HUES6 (cell line): ENCODE results near the gene ZFAND3.

ENCODE experiments used
- H3K27ac ChIP-seq: 2 replicates; pipeline ENCODE4 v1.7.0; 2013; ENCODE audit warnings: low read depth, mild to moderate bottlenecking, low read length, inconsistent platforms
- H3K27me3 ChIP-seq: 2 replicates; pipeline ENCODE4 v1.6.1; 2013; ENCODE audit warnings: low read length; ENCODE audit not compliant: control insufficient read depth, insufficient read depth
- H3K36me3 ChIP-seq: 2 replicates; pipeline ENCODE4 v1.6.1; 2013; ENCODE audit warnings: low read length; ENCODE audit not compliant: control insufficient read depth, insufficient read depth
- H3K4me1 ChIP-seq: 2 replicates; pipeline ENCODE4 v1.6.1; 2013; ENCODE audit warnings: low read length; ENCODE audit not compliant: control insufficient read depth, insufficient read depth
- H3K4me3 ChIP-seq: 2 replicates; pipeline ENCODE4 v1.5.1; 2013; ENCODE audit warnings: low read depth, low read length
- H3K9ac ChIP-seq: one replicate; pipeline ENCODE4 v1.6.1; 2013; ENCODE audit warnings: mild to moderate bottlenecking, low read length
- H3K9me3 ChIP-seq: 2 replicates; pipeline ENCODE4 v1.6.1; 2013; ENCODE audit warnings: low read depth, low read length; ENCODE audit not compliant: control insufficient read depth, insufficient read depth

The ZFAND3 gene

DNA sequence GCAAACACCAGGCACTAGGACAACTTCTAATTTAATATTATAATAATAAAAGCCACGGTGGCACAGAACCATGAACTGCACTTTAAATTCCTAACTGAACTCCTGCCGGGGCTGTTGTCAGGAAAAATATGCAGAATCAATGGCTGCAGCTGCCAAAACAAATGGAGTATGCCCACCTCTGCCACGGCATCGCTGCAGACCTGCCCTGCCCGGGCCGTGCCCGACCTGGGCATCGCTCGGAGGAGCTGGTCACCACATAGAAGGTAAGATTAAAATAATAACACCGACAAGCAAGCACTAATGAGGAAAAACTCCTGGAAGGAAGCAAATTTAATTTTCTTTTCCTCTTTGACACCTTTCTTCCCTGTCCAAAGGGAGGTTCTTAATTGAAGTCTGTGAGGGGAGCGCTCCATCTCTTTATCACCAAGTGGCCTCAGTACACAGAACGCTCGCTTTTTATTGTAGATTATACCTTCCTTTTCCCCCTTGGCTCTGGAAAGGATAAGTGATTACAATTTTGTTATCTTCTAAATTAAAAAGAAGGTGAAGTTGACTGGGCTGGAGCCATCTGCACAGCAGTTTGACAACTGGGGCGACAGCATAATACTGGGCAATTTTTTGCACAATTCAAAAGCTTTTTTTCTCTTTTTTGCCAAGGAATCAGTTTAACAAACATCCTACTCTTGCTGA, 351.3 kb downstream of the ZFAND3 start:
- Histone ChIP-seq H3K9ac (no peak overlapping the region), H3K4me1 (peaks cover 22% of the 10 kb centered on the region), H3K9me3 (no peaks in the 10 kb centered on the region), H3K27ac (no peak overlapping the region), H3K36me3 (no peaks in the 10 kb centered on the region), H3K27me3 (no peaks in the 10 kb centered on the region), H3K4me3 (no peak overlapping the region)

GRCh38 chr6:38171997-38172738, 352.6 kb downstream of the ZFAND3 start:
- Histone ChIP-seq H3K9me3 (no peaks in the 10 kb centered on the region), H3K27ac (no peak overlapping the region), H3K4me3 (no peak overlapping the region), H3K9ac (no peak overlapping the region), H3K4me1 (peaks cover 28% of the 10 kb centered on the region), H3K27me3 (no peaks in the 10 kb centered on the region), H3K36me3 (no peaks in the 10 kb centered on the region)

GRCh38 chr6:38172739-38173410, 353.3 kb downstream of the ZFAND3 start:
- Histone ChIP-seq H3K4me1 (peaks cover 31% of the 10 kb centered on the region), H3K9me3 (no peaks in the 10 kb centered on the region), H3K27ac (no peak overlapping the region), H3K36me3 (no peaks in the 10 kb centered on the region), H3K9ac (no peak overlapping the region), H3K27me3 (no peaks in the 10 kb centered on the region), H3K4me3 (no peak overlapping the region)

- Histone ChIP-seq H3K4me1 (peaks cover 31% of the 10 kb centered on the region), H3K4me3 (no peak overlapping the region), H3K9ac (no peak overlapping the region), H3K27me3 (no peaks in the 10 kb centered on the region), H3K9me3 (no peaks in the 10 kb centered on the region), H3K27ac (no peak overlapping the region), H3K36me3 (no peaks in the 10 kb centered on the region)
Observed at GRCh38 chr6:38173909-38174308, 354.4 kb downstream of the ZFAND3 start.

DNA sequence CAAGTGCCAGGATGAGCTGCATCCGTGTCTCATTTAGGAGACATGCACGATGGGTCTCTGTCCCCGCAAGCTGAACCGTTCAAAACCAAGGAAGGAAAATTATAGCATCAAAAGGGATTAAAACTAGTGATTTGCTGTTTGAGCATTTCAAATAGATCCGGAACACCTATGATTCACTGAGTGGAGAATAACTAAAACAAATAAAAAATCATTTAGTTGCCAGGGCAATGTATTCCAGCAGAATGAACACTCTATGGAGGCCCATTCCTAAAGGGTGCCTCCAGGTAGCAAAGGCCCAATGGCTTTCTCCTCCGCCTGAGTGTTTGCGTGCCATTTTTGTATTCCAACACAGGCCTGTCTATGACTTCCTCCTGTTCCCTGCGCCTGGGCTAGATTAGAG, 354.8 kb downstream of the ZFAND3 start:
- Histone ChIP-seq H3K4me3 (no peak overlapping the region), H3K27me3 (no peaks in the 10 kb centered on the region), H3K9ac (no peak overlapping the region), H3K4me1 (peaks cover 28% of the 10 kb centered on the region), H3K27ac (no peak overlapping the region), H3K36me3 (no peaks in the 10 kb centered on the region), H3K9me3 (no peaks in the 10 kb centered on the region)

DNA sequence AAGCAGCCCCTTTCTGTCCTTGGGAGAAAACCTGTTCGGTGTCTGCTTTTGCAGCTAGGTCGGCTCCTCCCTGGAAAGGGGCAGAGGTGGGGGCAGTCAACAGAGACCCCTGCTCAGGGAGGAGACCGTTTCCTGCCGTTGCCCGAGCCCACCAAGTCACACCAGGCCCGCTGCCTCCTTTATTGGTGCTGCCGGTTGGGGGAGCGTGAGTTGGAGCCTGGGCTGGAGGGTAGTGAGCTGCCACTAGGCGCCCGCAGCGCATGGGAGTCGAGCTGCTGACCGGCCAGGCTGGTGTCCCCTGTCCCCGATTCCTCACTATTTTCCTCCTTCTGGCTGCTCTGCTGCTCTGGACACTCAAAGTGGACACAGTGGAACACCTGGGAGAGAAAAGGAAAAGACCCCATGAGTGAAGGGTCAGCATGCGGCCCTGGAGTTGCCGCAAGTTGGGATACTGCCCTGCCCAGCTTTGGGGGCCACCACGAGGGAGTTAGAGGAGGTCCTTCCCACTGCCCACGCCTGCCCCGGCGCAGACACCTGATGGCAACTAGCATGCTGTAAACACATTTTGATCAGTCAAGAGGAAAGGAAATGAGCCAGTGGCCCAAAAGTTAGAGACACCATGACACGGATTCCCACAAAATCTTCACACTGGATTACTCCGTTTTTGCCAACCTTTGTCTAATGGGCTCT, 355.4 kb downstream of the ZFAND3 start:
- H3K27ac ChIP-seq = no peak overlapping the region
- H3K4me1 ChIP-seq = peaks cover 24% of the 10 kb centered on the region
- H3K4me3 ChIP-seq = no peak overlapping the region
- no peak overlapping the region for H3K9ac ChIP-seq
- H3K36me3 ChIP-seq = no peaks in the 10 kb centered on the region
- no peaks in the 10 kb centered on the region for H3K9me3 ChIP-seq
- no peaks in the 10 kb centered on the region for H3K27me3 ChIP-seq

- Histone ChIP-seq H3K27ac (no peak overlapping the region), H3K4me1 (peaks cover 16% of the 10 kb centered on the region; the same call in 1 of the 2 replicates), H3K36me3 (no peaks in the 10 kb centered on the region), H3K9ac (no peak overlapping the region), H3K4me3 (no peak overlapping the region), H3K27me3 (no peaks in the 10 kb centered on the region), H3K9me3 (no peaks in the 10 kb centered on the region)
Observed at GRCh38 chr6:38175786-38176185, 356.3 kb downstream of the ZFAND3 start.

DNA sequence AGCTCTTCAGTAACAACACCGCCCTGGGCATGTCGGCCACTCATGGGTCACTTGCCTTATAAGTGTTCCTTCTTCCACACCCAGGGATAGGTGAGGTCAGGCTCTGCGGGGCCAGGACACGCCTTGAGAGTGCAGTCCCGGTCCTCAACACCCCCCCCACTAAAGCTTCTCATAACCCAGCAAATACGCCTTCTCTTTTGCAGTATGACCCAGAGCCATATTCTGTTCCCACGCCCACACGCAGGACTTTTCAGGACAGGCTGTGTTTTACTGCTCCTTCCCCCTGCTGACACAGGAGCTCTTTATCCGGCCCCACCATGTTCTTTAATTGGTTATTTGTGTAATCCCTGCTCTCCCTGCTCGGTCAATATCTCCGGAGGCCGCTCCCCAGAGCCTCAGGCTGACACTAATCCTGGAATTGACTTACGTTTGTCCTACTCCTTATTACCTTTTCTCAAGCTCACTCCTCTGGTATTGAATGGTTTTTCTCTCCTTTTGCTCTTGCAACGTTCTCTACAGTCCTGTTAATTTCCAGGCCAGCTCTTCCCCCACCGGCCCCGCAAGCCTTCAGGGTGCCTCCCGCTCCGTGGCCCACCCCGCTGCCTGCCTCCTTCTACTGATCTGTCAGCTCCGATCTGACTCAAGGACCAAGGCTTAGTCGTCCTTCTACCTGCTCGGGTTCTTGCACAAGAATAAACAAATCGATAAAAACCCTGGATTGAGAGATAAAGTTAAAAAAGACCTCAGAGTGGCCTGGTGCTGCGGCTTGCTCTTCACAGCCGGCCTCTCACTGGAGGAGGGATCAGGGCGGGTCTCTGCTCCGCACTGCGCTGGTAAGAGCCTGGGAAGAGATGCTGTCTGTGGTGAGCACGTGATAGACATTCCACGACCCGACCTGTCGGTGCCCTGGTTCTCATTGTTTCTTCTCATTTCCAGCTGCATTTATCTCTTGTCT, 357.5 kb downstream of the ZFAND3 start:
- H3K27ac ChIP-seq = no peak overlapping the region
- H3K9me3 ChIP-seq = no peaks in the 10 kb centered on the region
- H3K9ac ChIP-seq = no peak overlapping the region
- H3K27me3 ChIP-seq = no peaks in the 10 kb centered on the region
- H3K4me1 ChIP-seq = peaks cover 13% of the 10 kb centered on the region; the same call in 1 of the 2 replicates
- H3K4me3 ChIP-seq = no peak overlapping the region
- no peaks in the 10 kb centered on the region for H3K36me3 ChIP-seq

DNA sequence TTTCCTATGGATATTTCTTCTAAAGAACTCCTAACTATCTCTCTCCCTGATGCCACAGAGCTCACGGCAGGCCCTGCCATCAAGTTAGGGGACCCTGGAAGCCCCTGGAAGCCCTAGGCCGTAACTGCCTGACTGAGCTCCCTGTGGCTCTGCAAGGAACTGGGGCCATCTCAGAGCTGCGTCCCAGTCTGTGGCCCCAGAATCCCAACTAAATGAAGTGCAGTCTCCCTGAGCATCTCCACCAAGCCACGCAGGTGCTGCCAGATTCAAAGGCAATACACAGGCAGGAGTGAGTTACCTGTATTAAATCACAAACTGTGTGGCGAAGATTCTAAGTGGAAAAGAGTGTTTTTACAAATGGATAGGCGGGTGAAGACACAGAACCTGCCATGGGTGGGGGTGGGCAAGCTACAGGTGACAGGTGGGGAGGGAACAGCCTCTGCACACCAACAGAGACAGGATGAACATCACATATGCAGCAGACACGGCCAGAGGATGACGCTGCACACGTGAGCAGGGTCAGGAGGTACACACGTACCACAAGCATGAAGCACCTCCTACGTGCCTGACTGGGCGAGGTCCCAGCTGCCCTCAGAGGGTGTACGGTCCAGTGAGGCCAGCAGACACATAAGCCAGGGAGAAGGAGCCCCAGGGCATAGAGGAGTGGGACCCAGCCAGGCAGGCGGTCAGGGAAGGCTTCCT, 358.5 kb downstream of the ZFAND3 start:
- Histone ChIP-seq H3K36me3 (no peaks in the 10 kb centered on the region), H3K27ac (no peak overlapping the region), H3K4me1 (peaks cover 13% of the 10 kb centered on the region; the same call in 1 of the 2 replicates), H3K9me3 (no peaks in the 10 kb centered on the region), H3K27me3 (no peaks in the 10 kb centered on the region), H3K9ac (no peak overlapping the region), H3K4me3 (no peak overlapping the region)

DNA sequence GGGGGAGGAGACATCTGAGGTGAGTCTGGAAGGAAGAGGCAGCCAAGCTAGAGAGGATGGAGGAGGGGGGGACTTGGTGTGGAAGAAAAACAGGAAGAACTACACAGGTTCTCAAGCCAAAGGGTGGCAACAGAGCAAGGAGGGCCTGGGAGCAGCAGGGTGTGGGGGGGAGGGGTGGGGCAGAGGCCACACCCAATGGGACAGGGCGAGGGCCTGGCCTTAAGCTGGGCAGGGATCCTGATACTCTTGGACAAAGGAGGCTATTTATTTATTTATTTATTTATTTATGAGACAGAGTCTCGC, 359.0 kb downstream of the ZFAND3 start:
- Histone ChIP-seq H3K4me1 (peaks cover 13% of the 10 kb centered on the region; the same call in 1 of the 2 replicates), H3K27ac (no peak overlapping the region), H3K36me3 (no peaks in the 10 kb centered on the region), H3K9me3 (no peaks in the 10 kb centered on the region), H3K4me3 (no peak overlapping the region), H3K27me3 (no peaks in the 10 kb centered on the region), H3K9ac (no peak overlapping the region)
